ENCODE results near the gene SLC52A3. TPM values are rescaled to one million over a fixed set of nuclear protein-coding genes. Genes with fewer than 3 reads are reported as not detected.

SLC52A3 gene
- total RNA-seq, 2 experiments from 2014 or later = not detected

GRCh38 chr20:757506-757905 is 10.8 kb downstream of the SLC52A3 start:
- CTCF ChIA-PET = interaction anchor here (1.4 to 1.6 kb wide), 2 partner anchors 9 to 90 kb away, joined by 3 to 4 read pairs; no protein-coding TSS in a partner anchor
- POLR2A ChIA-PET = interaction anchor here (0.5 kb wide), 1 partner anchor 21 kb away, joined by 4 read pairs; no protein-coding TSS in a partner anchor
- no peak for ATAC-seq

GRCh38 chr20:755941-756340 is 12.4 kb downstream of the SLC52A3 start:
- no peak overlapping the region for H3K4me3 Mint-ChIP-seq
- peaks cover 2% of the 10 kb centered on the region for H3K27me3 Mint-ChIP-seq
- intact Hi-C loops (cut with micrococcal nuclease) = no loop called here
- H3K9me3 Mint-ChIP-seq = no peaks in the 10 kb centered on the region
- no peak overlapping the region for H3K27ac Mint-ChIP-seq
- H3K4me1 Mint-ChIP-seq (ENCODE audit: low read depth) = peaks cover 14% of the 10 kb centered on the region
- no peaks in the 10 kb centered on the region for H3K36me3 Mint-ChIP-seq (ENCODE audit: low read depth)
- no peak for ATAC-seq
- TF ChIP-seq CTCF (IDR thresholded peaks at IDR 0.05) = no peak
- DNase-seq = no peak
- CTCF ChIA-PET = interaction anchor here (1.5 kb wide), 1 partner anchor 89 kb away, joined by 4 read pairs; no protein-coding TSS in a partner anchor
- POLR2A ChIA-PET = interaction anchor here (0.6 kb wide), 1 partner anchor 490 kb away, joined by 3 read pairs; no protein-coding TSS in a partner anchor

More at GRCh38 chr20:757506-757905, 10.8 kb downstream of the SLC52A3 start:
- TF ChIP-seq CTCF (IDR thresholded peaks at IDR 0.05) = no peak
- H3K4me1 Mint-ChIP-seq (ENCODE audit: low read depth) = peaks cover 16% of the 10 kb centered on the region
- H3K4me3 Mint-ChIP-seq = no peak overlapping the region
- H3K27me3 Mint-ChIP-seq = peaks cover 2% of the 10 kb centered on the region
- DNase-seq = no peak
- no peak overlapping the region for H3K27ac Mint-ChIP-seq
- no peaks in the 10 kb centered on the region for H3K9me3 Mint-ChIP-seq
- intact Hi-C loops (cut with micrococcal nuclease) = no loop called here
- H3K36me3 Mint-ChIP-seq (ENCODE audit: low read depth) = no peaks in the 10 kb centered on the region

GRCh38 chr20:754904-755303 is 13.4 kb downstream of the SLC52A3 start:
- Mint-ChIP-seq H3K36me3 (ENCODE audit: low read depth) (no peaks in the 10 kb centered on the region), H3K4me3 (no peak overlapping the region), H3K27me3 (peaks cover 2% of the 10 kb centered on the region), H3K27ac (no peak overlapping the region), H3K9me3 (no peaks in the 10 kb centered on the region), H3K4me1 (ENCODE audit: low read depth) (peaks cover 12% of the 10 kb centered on the region)
- POLR2A ChIA-PET = no interaction called here
- ATAC-seq = no peak
- no peak for TF ChIP-seq CTCF (IDR thresholded peaks at IDR 0.05)
- intact Hi-C loops (cut with micrococcal nuclease) = no loop called here
- CTCF ChIA-PET = no interaction called here
- DNase-seq = no peak

- CTCF ChIA-PET = interaction anchor here (1.5 to 1.8 kb wide), 2 partner anchors 15 kb away, joined by 3 to 6 read pairs; no protein-coding TSS in a partner anchor
- no peaks in the 10 kb centered on the region for H3K9me3 Mint-ChIP-seq
- intact Hi-C loops (cut with micrococcal nuclease) = no loop called here
- POLR2A ChIA-PET = no interaction called here
- ATAC-seq (no peak), DNase-seq (no peak)
- peaks cover 2% of the 10 kb centered on the region for H3K27me3 Mint-ChIP-seq
- H3K36me3 Mint-ChIP-seq (ENCODE audit: low read depth) = no peaks in the 10 kb centered on the region
- H3K27ac Mint-ChIP-seq = no peak overlapping the region
- peaks cover 12% of the 10 kb centered on the region for H3K4me1 Mint-ChIP-seq (ENCODE audit: low read depth)
- TF ChIP-seq CTCF (IDR thresholded peaks at IDR 0.05) = no peak
- no peak overlapping the region for H3K4me3 Mint-ChIP-seq
Observed at GRCh38 chr20:753897-754635, 14.2 kb downstream of the SLC52A3 start.

- Mint-ChIP-seq H3K27ac (no peak overlapping the region), H3K27me3 (peaks cover 1% of the 10 kb centered on the region), H3K4me1 (ENCODE audit: low read depth) (peaks cover 12% of the 10 kb centered on the region), H3K36me3 (ENCODE audit: low read depth) (no peaks in the 10 kb centered on the region), H3K9me3 (no peaks in the 10 kb centered on the region), H3K4me3 (no peak overlapping the region)
- CTCF ChIA-PET = interaction anchor here (1.5 to 1.8 kb wide), 2 partner anchors 14 to 16 kb away, joined by 3 to 6 read pairs; no protein-coding TSS in a partner anchor
- no peak for ATAC-seq
- intact Hi-C loops (cut with micrococcal nuclease) = no loop called here
- no peak for TF ChIP-seq CTCF (IDR thresholded peaks at IDR 0.05)
- POLR2A ChIA-PET = no interaction called here
- no peak for DNase-seq
Observed at GRCh38 chr20:753136-753535, 15.2 kb downstream of the SLC52A3 start.
